GM12874 (cell line): ENCODE measurements around the gene TAF1.

Experiments
- TF ChIP-seq, protein P1 (sequence below): IDR thresholded peaks from 2 replicates; pipeline ENCODE4 v1.5.1; 2011; ENCODE audit warnings: low read depth, mild to moderate bottlenecking, control low read depth, low read length, moderate library complexity; ENCODE audit not compliant: insufficient read depth

Gene TAF1

GRCh38 chrX:71487814-71488213 lies 121.7 kb downstream of the TAF1 start:
- TF ChIP-seq, protein P1, sequence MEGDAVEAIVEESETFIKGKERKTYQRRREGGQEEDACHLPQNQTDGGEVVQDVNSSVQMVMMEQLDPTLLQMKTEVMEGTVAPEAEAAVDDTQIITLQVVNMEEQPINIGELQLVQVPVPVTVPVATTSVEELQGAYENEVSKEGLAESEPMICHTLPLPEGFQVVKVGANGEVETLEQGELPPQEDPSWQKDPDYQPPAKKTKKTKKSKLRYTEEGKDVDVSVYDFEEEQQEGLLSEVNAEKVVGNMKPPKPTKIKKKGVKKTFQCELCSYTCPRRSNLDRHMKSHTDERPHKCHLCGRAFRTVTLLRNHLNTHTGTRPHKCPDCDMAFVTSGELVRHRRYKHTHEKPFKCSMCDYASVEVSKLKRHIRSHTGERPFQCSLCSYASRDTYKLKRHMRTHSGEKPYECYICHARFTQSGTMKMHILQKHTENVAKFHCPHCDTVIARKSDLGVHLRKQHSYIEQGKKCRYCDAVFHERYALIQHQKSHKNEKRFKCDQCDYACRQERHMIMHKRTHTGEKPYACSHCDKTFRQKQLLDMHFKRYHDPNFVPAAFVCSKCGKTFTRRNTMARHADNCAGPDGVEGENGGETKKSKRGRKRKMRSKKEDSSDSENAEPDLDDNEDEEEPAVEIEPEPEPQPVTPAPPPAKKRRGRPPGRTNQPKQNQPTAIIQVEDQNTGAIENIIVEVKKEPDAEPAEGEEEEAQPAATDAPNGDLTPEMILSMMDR = no peak

GRCh38 chrX:71489540-71489939 lies 123.4 kb downstream of the TAF1 start:
- TF ChIP-seq, protein P1 = no peak

DNA sequence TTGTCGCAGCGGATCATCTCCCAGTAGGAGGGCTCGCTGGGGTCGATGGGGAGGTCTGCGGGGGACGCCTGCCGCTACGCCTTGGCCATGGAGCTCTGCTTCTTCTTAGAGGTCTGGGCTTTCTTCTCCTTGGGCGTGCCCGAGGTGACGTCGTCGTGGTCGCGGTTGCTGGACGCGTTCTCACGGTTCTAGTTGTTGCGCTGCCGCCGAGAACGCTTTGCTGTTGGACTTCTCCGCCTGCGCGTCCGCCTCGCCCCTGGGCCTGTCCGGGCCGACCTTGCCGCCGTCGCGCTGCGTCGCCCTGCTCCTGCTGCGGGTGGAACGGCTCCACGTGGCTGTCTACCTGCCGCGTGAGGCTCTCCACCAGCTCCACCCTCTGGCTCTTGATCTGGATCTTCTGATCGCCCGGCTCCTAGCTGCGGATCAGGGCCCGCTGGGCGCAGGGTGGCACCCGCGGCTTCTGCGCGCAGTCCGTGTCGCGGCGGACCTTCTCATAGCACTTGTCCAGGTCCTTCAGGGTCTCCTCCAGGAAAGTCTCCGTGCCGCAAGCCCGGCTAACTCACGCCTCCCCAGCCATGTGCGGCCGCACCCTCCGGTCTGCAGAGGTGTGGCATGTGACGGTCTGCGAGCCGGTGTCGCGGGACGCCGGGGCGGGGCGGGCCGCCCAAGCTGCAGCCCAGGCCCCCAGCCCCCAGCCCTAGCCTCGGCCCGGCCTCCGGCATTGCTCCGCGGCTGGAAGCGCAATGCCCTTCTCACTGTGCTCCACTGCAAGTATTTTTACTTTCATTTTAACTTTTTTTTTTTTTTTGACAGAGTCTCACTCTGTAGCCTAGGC lies 126.3 kb downstream of the TAF1 start:
- TF ChIP-seq, protein P1 = no peak

GRCh38 chrX:71493111-71493613 lies 127.0 kb downstream of the TAF1 start:
- TF ChIP-seq, protein P1 = no peak

DNA sequence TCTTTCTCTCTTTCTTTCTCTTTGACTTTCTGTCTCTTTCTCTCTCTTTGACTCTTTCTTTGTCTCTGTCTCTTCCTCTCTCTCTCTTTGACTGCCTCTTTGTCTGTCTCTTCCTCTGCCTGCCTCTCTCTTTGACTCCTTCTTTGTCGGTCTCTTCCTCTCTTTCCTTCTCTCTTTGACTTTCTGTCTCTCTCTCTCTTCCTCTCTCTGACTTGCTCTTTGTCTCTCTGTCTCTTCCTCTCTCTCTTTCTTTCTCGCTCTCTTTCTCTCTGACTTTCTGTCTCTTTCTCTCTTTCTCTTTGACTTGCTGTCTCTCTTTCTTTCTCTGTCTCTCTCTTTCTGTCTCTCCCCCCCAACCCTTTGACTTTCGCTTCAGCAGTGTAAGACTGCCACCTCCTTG lies 130.3 kb downstream of the TAF1 start:
- TF ChIP-seq, protein P1 = no peak

- TF ChIP-seq, protein P1 = no peak
Measured at GRCh38 chrX:71504346-71504745, 138.2 kb downstream of the TAF1 start.

DNA sequence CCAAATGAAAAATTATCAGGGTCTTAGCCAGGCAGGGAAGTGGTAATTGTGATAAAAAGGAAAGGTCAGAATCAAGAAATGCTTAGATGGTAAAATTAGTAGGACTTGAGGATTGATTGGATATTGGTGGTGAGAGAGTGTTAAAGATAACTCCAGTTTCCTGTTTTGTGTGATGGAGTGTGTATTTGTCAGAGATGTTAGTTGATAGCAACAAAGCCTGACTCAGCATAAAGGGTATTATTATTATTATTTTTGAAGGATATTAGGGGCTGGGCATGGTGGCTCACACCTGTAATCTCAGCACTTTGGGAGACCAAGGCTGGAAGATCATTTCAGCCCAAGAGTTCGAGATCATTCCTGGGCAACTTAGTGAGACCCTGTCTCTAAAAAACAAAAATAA lies 143.1 kb downstream of the TAF1 start:
- TF ChIP-seq, protein P1 = no peak
